ENCODE results near the gene WEE1.

WEE1 gene

GRCh38 chr11:9569588-9570164 lies 3.8 kb upstream of the WEE1 start:
- no peak for TF ChIP-seq REST (IDR thresholded peaks at IDR 0.05; ENCODE audit: insufficient read depth in 1 of 2, low read depth in 2 of 2, low read length in 2 of 2)
- TF ChIP-seq SIN3A (IDR thresholded peaks at IDR 0.05; ENCODE audit: borderline replicate concordance, insufficient read depth, low read length) = no peak
- TF ChIP-seq TAF1 (IDR thresholded peaks at IDR 0.05; ENCODE audit: borderline replicate concordance, insufficient read depth, low read length) = no peak
- no peak for TF ChIP-seq FOXP2 (optimal IDR thresholded peaks at IDR 0.05; ENCODE audit: borderline replicate concordance, extremely low read depth, extremely low read length, insufficient read depth)
- TF ChIP-seq POLR2AphosphoS5 (IDR thresholded peaks at IDR 0.05; ENCODE audit: low read depth, low read length) = no peak

- TF ChIP-seq SIN3A (IDR thresholded peaks at IDR 0.05; ENCODE audit: borderline replicate concordance, insufficient read depth, low read length) (no peak), REST (IDR thresholded peaks at IDR 0.05; ENCODE audit: insufficient read depth in 1 of 2, low read depth in 2 of 2, low read length in 2 of 2) (no peak), FOXP2 (optimal IDR thresholded peaks at IDR 0.05; ENCODE audit: borderline replicate concordance, extremely low read depth, extremely low read length, insufficient read depth) (no peak), TAF1 (IDR thresholded peaks at IDR 0.05; ENCODE audit: borderline replicate concordance, insufficient read depth, low read length) (no peak), POLR2AphosphoS5 (IDR thresholded peaks at IDR 0.05; ENCODE audit: low read depth, low read length) (no peak)
These were observed 3.0 kb upstream of the WEE1 start for GRCh38 chr11:9570313-9571025.

- TF ChIP-seq POLR2AphosphoS5 (IDR thresholded peaks at IDR 0.05; ENCODE audit: low read depth, low read length) (no peak), TAF1 (IDR thresholded peaks at IDR 0.05; ENCODE audit: borderline replicate concordance, insufficient read depth, low read length) (0 out of 2 replicates have a peak, but pooled peaks have one; percentile 6)
These were observed 2.3 kb upstream of the WEE1 start for GRCh38 chr11:9571071-9571762.

GRCh38 chr11:9571763-9572115 lies 1.7 kb upstream of the WEE1 start:
- no peak for TF ChIP-seq TAF1 (IDR thresholded peaks at IDR 0.05; ENCODE audit: borderline replicate concordance, insufficient read depth, low read length)
- TF ChIP-seq REST (IDR thresholded peaks at IDR 0.05; ENCODE audit: insufficient read depth in 1 of 2, low read depth in 2 of 2, low read length in 2 of 2) = no peak
- no peak for TF ChIP-seq SIN3A (IDR thresholded peaks at IDR 0.05; ENCODE audit: borderline replicate concordance, insufficient read depth, low read length)
- no peak for TF ChIP-seq POLR2AphosphoS5 (IDR thresholded peaks at IDR 0.05; ENCODE audit: low read depth, low read length)
- no peak for TF ChIP-seq FOXP2 (optimal IDR thresholded peaks at IDR 0.05; ENCODE audit: borderline replicate concordance, extremely low read depth, extremely low read length, insufficient read depth)

GRCh38 chr11:9573775-9574621 lies 528 bp downstream of the WEE1 start:
- TF ChIP-seq TAF1 (IDR thresholded peaks at IDR 0.05; ENCODE audit: borderline replicate concordance, insufficient read depth, low read length) (no peak), REST (IDR thresholded peaks at IDR 0.05; ENCODE audit: insufficient read depth in 1 of 2, low read depth in 2 of 2, low read length in 2 of 2) (no peak), FOXP2 (optimal IDR thresholded peaks at IDR 0.05; ENCODE audit: borderline replicate concordance, extremely low read depth, extremely low read length, insufficient read depth) (peak; percentile 4), POLR2AphosphoS5 (IDR thresholded peaks at IDR 0.05; ENCODE audit: low read depth, low read length) (no peak), SIN3A (IDR thresholded peaks at IDR 0.05; ENCODE audit: borderline replicate concordance, insufficient read depth, low read length) (peak; percentile 67; the same call in 1 of the 2 replicates)
